HG02642 (cell line): Measurements from ENCODE around the gene KCNE2.
"Not testable (repeated sequence)": the region's sequence is repeated elsewhere in the genome, so short reads cannot be mapped to it uniquely, and the experiment has no call there.

Source experiments
- ATAC-seq: cut with Tn5 transposase; IDR thresholded peaks from one replicate; pipeline ENCODE4 v1.9.1; 2021; ENCODE audit warnings: mild to moderate bottlenecking; ENCODE audit not compliant: unreplicated experiment, poor library complexity

The KCNE2 gene

GRCh38 chr21:34352556-34352955 lies 11.2 kb upstream of the KCNE2 start:
- ATAC-seq, result no peak

- ATAC-seq, result no peak
Measured at GRCh38 chr21:34353182-34353581, 10.6 kb upstream of the KCNE2 start.

- ATAC-seq, result no peak
Measured at GRCh38 chr21:34354836-34355235, 9.0 kb upstream of the KCNE2 start.

GRCh38 chr21:34355570-34355969 lies 8.2 kb upstream of the KCNE2 start:
- ATAC-seq, result no peak

GRCh38 chr21:34357889-34358288 lies 5.9 kb upstream of the KCNE2 start:
- ATAC-seq, result no peak

GRCh38 chr21:34358866-34359265 lies 4.9 kb upstream of the KCNE2 start:
- ATAC-seq, result no peak

GRCh38 chr21:34360488-34361241 lies 3.1 kb upstream of the KCNE2 start:
- ATAC-seq, result no peak

- peak; percentile 13 for ATAC-seq
Measured at GRCh38 chr21:34362136-34362444, 1.7 kb upstream of the KCNE2 start.

GRCh38 chr21:34362670-34363069 lies 1.1 kb upstream of the KCNE2 start:
- ATAC-seq, result no peak

GRCh38 chr21:34364921-34365320 lies 1.1 kb downstream of the KCNE2 start:
- no peak for ATAC-seq

GRCh38 chr21:34365809-34366208 lies 2.0 kb downstream of the KCNE2 start:
- ATAC-seq, result no peak

GRCh38 chr21:34367320-34367935 lies 3.6 kb downstream of the KCNE2 start:
- ATAC-seq, result no peak

GRCh38 chr21:34369741-34370140 lies 5.9 kb downstream of the KCNE2 start:
- no peak for ATAC-seq

GRCh38 chr21:34372321-34372720 lies 8.5 kb downstream of the KCNE2 start:
- no peak for ATAC-seq

GRCh38 chr21:34374462-34374861 lies 10.7 kb downstream of the KCNE2 start:
- not testable (repeated sequence) for ATAC-seq

GRCh38 chr21:34374940-34375618 lies 11.3 kb downstream of the KCNE2 start, which contains the start of gene SMIM11:
Gene SMIM11 (plus strand): TSS chr21:34375507. CDS start chr21:34379505, 3,998 bp downstream.
- ATAC-seq, result peak; percentile 93

GRCh38 chr21:34375619-34375972 lies 11.8 kb downstream of the KCNE2 start:
- peak; percentile 74 for ATAC-seq

- ATAC-seq, result not testable (repeated sequence)
Measured at GRCh38 chr21:34383138-34383537, 19.3 kb downstream of the KCNE2 start.

GRCh38 chr21:34383724-34384415 lies 20.1 kb downstream of the KCNE2 start:
- peak; percentile 88 for ATAC-seq

- ATAC-seq, result not testable (repeated sequence)
Measured at GRCh38 chr21:34400522-34400921, 36.7 kb downstream of the KCNE2 start.

GRCh38 chr21:34404742-34405141 lies 40.9 kb downstream of the KCNE2 start:
- not testable (repeated sequence) for ATAC-seq
